MG63 (cell line): Measurements from ENCODE around the gene RAMACL. TPM values are rescaled to one million over a fixed set of nuclear protein-coding genes. Genes with fewer than 3 reads are reported as not detected.
A peak's percentile ranks its signal among the peaks of the same experiment; 100 is the strongest.

Experiments used
- DNase-seq: peaks from one replicate; pipeline ENCODE4 v3.0.0-alpha.2; 2020
- H3K27me3 ChIP-seq: fragments of 250-450 bp; sonication (Bioruptor Pico); 2 replicates; pipeline ENCODE4 v1.5.1; 2020; ENCODE audit warnings: mild to moderate bottlenecking, moderate library complexity
- H3K36me3 ChIP-seq: fragments of 250-450 bp; sonication (Bioruptor Pico); 2 replicates; pipeline ENCODE4 v1.5.1; 2020; ENCODE audit warnings: mild to moderate bottlenecking, moderate library complexity
- H3K4me3 ChIP-seq: fragments of 250-450 bp; sonication (Bioruptor Pico); 2 replicates; pipeline ENCODE4 v1.5.1; 2020; ENCODE audit warnings: mild to moderate bottlenecking, moderate library complexity
- H3K9me3 ChIP-seq: fragments of 250-450 bp; sonication (Bioruptor Pico); 2 replicates; pipeline ENCODE4 v1.5.1; 2020; ENCODE audit warnings: mild to moderate bottlenecking, moderate library complexity
- total RNA-seq: library from RNA; depleted of rRNA; stranded (reverse); fragments of >200 nt; shearing (Covaris generic); gene quantifications from 2 replicates; pipeline ENCODE4 v1.2.3, GENCODE V29; 2014; ENCODE audit warnings: low replicate concordance

RAMACL gene
- total RNA-seq, 1 experiment from 2014 or later, result 0.13 TPM

- no peaks in the 10 kb centered on the region for H3K9me3 ChIP-seq
- H3K36me3 ChIP-seq, result no peaks in the 10 kb centered on the region
- H3K4me3 ChIP-seq, result no peak overlapping the region
- H3K27me3 ChIP-seq, result no peaks in the 10 kb centered on the region
- no peak for DNase-seq
Measured at GRCh38 chr6:166604328-166604727, 17.9 kb upstream of the RAMACL start.

GRCh38 chr6:166603043-166603690 lies 16.7 kb upstream of the RAMACL start:
- Histone ChIP-seq H3K9me3 (no peaks in the 10 kb centered on the region), H3K36me3 (no peaks in the 10 kb centered on the region), H3K27me3 (no peaks in the 10 kb centered on the region), H3K4me3 (no peak overlapping the region)
- DNase-seq, result no peak

GRCh38 chr6:166601956-166602355 lies 15.5 kb upstream of the RAMACL start:
- H3K27me3 ChIP-seq, result no peaks in the 10 kb centered on the region
- H3K4me3 ChIP-seq, result no peak overlapping the region
- H3K36me3 ChIP-seq, result no peaks in the 10 kb centered on the region
- H3K9me3 ChIP-seq, result no peaks in the 10 kb centered on the region
- DNase-seq, result no peak

- Histone ChIP-seq H3K4me3 (no peak overlapping the region), H3K9me3 (no peaks in the 10 kb centered on the region), H3K36me3 (no peaks in the 10 kb centered on the region), H3K27me3 (no peaks in the 10 kb centered on the region)
- DNase-seq, result no peak
Measured at GRCh38 chr6:166600931-166601330, 14.5 kb upstream of the RAMACL start.

- H3K36me3 ChIP-seq, result no peaks in the 10 kb centered on the region
- no peak overlapping the region for H3K4me3 ChIP-seq
- no peaks in the 10 kb centered on the region for H3K9me3 ChIP-seq
- H3K27me3 ChIP-seq, result no peaks in the 10 kb centered on the region
- DNase-seq, result no peak
Measured at GRCh38 chr6:166599205-166599604, 12.7 kb upstream of the RAMACL start.

GRCh38 chr6:166598441-166599138 lies 12.1 kb upstream of the RAMACL start:
- Histone ChIP-seq H3K36me3 (no peaks in the 10 kb centered on the region), H3K4me3 (no peak overlapping the region), H3K27me3 (no peaks in the 10 kb centered on the region), H3K9me3 (no peaks in the 10 kb centered on the region)
- DNase-seq, result peak; percentile 90

GRCh38 chr6:166597711-166598440 lies 11.4 kb upstream of the RAMACL start:
- H3K9me3 ChIP-seq, result no peaks in the 10 kb centered on the region
- no peak for DNase-seq
- no peaks in the 10 kb centered on the region for H3K27me3 ChIP-seq
- no peak overlapping the region for H3K4me3 ChIP-seq
- no peaks in the 10 kb centered on the region for H3K36me3 ChIP-seq

GRCh38 chr6:166596776-166597507 lies 10.5 kb upstream of the RAMACL start:
- no peak for DNase-seq
- no peaks in the 10 kb centered on the region for H3K27me3 ChIP-seq
- H3K9me3 ChIP-seq, result no peaks in the 10 kb centered on the region
- H3K36me3 ChIP-seq, result no peaks in the 10 kb centered on the region
- H3K4me3 ChIP-seq, result no peak overlapping the region

- H3K4me3 ChIP-seq, result no peak overlapping the region
- no peaks in the 10 kb centered on the region for H3K9me3 ChIP-seq
- peak; percentile 15 for DNase-seq
- no peaks in the 10 kb centered on the region for H3K36me3 ChIP-seq
- H3K27me3 ChIP-seq, result no peaks in the 10 kb centered on the region
Measured at GRCh38 chr6:166595949-166596348, 9.5 kb upstream of the RAMACL start.

GRCh38 chr6:166595061-166595780 lies 8.7 kb upstream of the RAMACL start:
- Histone ChIP-seq H3K27me3 (no peaks in the 10 kb centered on the region), H3K36me3 (no peaks in the 10 kb centered on the region), H3K4me3 (no peak overlapping the region), H3K9me3 (no peaks in the 10 kb centered on the region)
- DNase-seq, result peak; percentile 31

GRCh38 chr6:166592821-166593220 lies 6.3 kb upstream of the RAMACL start:
- no peak for DNase-seq
- Histone ChIP-seq H3K9me3 (no peaks in the 10 kb centered on the region), H3K4me3 (no peak overlapping the region), H3K27me3 (no peaks in the 10 kb centered on the region), H3K36me3 (no peaks in the 10 kb centered on the region)

GRCh38 chr6:166591961-166592520 lies 5.6 kb upstream of the RAMACL start:
- DNase-seq, result no peak
- Histone ChIP-seq H3K4me3 (no peak overlapping the region), H3K36me3 (no peaks in the 10 kb centered on the region), H3K27me3 (no peaks in the 10 kb centered on the region), H3K9me3 (no peaks in the 10 kb centered on the region)

- Histone ChIP-seq H3K4me3 (no peak overlapping the region), H3K9me3 (no peaks in the 10 kb centered on the region), H3K36me3 (no peaks in the 10 kb centered on the region), H3K27me3 (no peaks in the 10 kb centered on the region)
- no peak for DNase-seq
Measured at GRCh38 chr6:166591026-166591425, 4.5 kb upstream of the RAMACL start.

GRCh38 chr6:166589786-166590574 lies 3.5 kb upstream of the RAMACL start:
- Histone ChIP-seq H3K4me3 (no peak overlapping the region), H3K9me3 (no peaks in the 10 kb centered on the region), H3K27me3 (no peaks in the 10 kb centered on the region), H3K36me3 (no peaks in the 10 kb centered on the region)
- DNase-seq, result no peak

GRCh38 chr6:166589337-166589731 lies 2.9 kb upstream of the RAMACL start:
- no peak overlapping the region for H3K4me3 ChIP-seq
- no peaks in the 10 kb centered on the region for H3K36me3 ChIP-seq
- H3K9me3 ChIP-seq, result no peaks in the 10 kb centered on the region
- no peaks in the 10 kb centered on the region for H3K27me3 ChIP-seq
- no peak for DNase-seq
